HCT116 (cell line): ENCODE results near the gene FBH1.

Source experiments
- EZH2 ChIP-seq: fragments of 200-600 bp; sonication (generic); IDR thresholded peaks from 2 replicates; pipeline ENCODE4 v1.6.1; 2017; ENCODE audit warnings: antibody characterized with exemption, mixed run types
- EZH2phosphoT487 ChIP-seq: fragments of 200-600 bp; IDR thresholded peaks from 2 replicates; pipeline ENCODE4 v1.6.1; 2018; ENCODE audit warnings: antibody characterized with exemption, borderline replicate concordance
- JUND ChIP-seq: IDR thresholded peaks from 2 replicates; pipeline ENCODE4 v1.6.1; 2012
- MAX ChIP-seq: IDR thresholded peaks from 2 replicates; pipeline ENCODE4 v1.6.1; 2012
- POLR2A ChIP-seq: IDR thresholded peaks from 2 replicates; pipeline ENCODE4 v1.7.0; 2011; ENCODE audit warnings: borderline replicate concordance; ENCODE audit not compliant: insufficient read depth, insufficient read length; ENCODE audit errors: extremely low read depth
- POLR2AphosphoS5 ChIP-seq: IDR thresholded peaks from 2 replicates; pipeline ENCODE4 v1.6.1; 2011; ENCODE audit warnings: mild to moderate bottlenecking, low read depth, low read length, moderate library complexity
- RAD21 ChIP-seq: IDR thresholded peaks from 2 replicates; pipeline ENCODE4 v1.6.1; 2012; ENCODE audit warnings: low read depth, mild to moderate bottlenecking
- REST ChIP-seq: IDR thresholded peaks from 2 replicates; pipeline ENCODE4 v1.6.1; 2012; ENCODE audit warnings: low read depth
- SP1 ChIP-seq: IDR thresholded peaks from 2 replicates; pipeline ENCODE4 v1.6.1; 2012; ENCODE audit warnings: low read depth
- SRF ChIP-seq: IDR thresholded peaks from 2 replicates; pipeline ENCODE4 v1.6.1; 2012; ENCODE audit warnings: low read depth
- YY1 ChIP-seq: IDR thresholded peaks from 2 replicates; pipeline ENCODE4 v1.6.1; 2011; ENCODE audit warnings: low read length, low read depth, moderate library complexity, mild to moderate bottlenecking; ENCODE audit not compliant: insufficient replicate concordance; ENCODE audit errors: extremely low read depth
- TF ChIP-seq, protein P1 (sequence below), 3 experiments: fragments of 200-600 bp in 1 of 3; sonication (generic) in 1 of 3; IDR thresholded peaks in 2 of 3; conservative IDR thresholded peaks in 1 of 3; 2 replicates each; pipeline ENCODE4 v1.5.1; 2012 to 2017; ENCODE audit warnings: low read depth in 2 of 3, low read length in 2 of 3, antibody characterized with exemption in 1 of 3, borderline replicate concordance in 1 of 3, control low read depth in 1 of 3, mild to moderate bottlenecking in 1 of 3, mixed read lengths in 1 of 3, mixed run types in 1 of 3, moderate library complexity in 1 of 3; ENCODE audit not compliant: insufficient read depth in 1 of 3

- TF ChIP-seq POLR2A (no peak), REST (no peak), RAD21 (no peak), POLR2AphosphoS5 (no peak), EZH2 (no peak), SRF (no peak), MAX (no peak), EZH2phosphoT487 (no peak), JUND (no peak), SP1 (no peak), YY1 (no peak)
- TF ChIP-seq, protein P1, sequence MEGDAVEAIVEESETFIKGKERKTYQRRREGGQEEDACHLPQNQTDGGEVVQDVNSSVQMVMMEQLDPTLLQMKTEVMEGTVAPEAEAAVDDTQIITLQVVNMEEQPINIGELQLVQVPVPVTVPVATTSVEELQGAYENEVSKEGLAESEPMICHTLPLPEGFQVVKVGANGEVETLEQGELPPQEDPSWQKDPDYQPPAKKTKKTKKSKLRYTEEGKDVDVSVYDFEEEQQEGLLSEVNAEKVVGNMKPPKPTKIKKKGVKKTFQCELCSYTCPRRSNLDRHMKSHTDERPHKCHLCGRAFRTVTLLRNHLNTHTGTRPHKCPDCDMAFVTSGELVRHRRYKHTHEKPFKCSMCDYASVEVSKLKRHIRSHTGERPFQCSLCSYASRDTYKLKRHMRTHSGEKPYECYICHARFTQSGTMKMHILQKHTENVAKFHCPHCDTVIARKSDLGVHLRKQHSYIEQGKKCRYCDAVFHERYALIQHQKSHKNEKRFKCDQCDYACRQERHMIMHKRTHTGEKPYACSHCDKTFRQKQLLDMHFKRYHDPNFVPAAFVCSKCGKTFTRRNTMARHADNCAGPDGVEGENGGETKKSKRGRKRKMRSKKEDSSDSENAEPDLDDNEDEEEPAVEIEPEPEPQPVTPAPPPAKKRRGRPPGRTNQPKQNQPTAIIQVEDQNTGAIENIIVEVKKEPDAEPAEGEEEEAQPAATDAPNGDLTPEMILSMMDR (IDR thresholded peaks at IDR 0.05 in 2 of 3, conservative IDR thresholded peaks at IDR 0.05 in 1 of 3; ENCODE audit: borderline replicate concordance in 1 of 3, insufficient read depth in 1 of 3, low read depth in 2 of 3, low read length in 2 of 3): no peak
These were observed 45.6 kb downstream of the FBH1 start for GRCh38 chr10:5935628-5936027.
